ENCODE data around the gene ELL2.

Gene ELL2

DNA sequence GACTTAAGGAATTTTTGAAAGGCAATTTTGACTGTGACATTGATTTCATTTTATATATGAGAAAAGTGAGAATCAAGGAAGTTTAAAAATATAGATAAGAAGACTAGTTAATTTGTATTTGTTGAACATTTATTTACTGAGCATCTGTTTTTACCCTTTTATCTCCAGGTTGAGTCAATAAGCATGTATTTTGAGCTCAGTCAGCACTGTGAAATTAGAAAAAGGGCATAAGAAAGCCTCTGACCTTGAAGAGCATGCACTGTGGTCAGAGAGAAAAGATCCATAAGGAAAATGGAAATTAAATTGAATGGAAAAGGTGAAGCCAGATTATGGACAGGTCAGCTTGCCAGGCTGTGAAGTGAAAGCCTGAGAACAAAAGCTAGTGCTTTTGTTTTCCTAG is 44.4 kb downstream of the ELL2 start:
- TF ChIP-seq CTCF (IDR thresholded peaks at IDR 0.05) = no peak
- no peak overlapping the region for H3K4me3 ChIP-seq
- DNase-seq (ENCODE audit: low spot score) = no peak
- H3K27ac ChIP-seq = no peak overlapping the region

DNA sequence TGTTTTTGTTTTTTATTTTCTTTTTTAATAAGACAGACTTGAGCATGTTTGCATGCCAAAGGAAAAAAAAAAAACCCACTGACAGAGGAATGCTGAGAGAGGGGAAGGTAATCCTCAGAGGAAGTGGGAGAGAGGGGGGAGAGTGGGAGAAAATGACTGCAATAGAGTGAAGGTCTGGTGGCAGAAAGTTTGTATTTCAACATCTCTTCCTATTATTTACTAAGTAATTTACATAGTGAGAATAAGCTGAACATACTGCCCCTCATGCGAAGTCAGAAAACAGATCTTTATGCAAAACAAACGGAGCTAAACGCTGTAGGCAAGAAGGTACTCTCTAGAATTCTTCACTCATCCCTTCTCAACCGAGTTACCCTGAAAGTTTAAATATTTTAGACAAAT is 45.0 kb downstream of the ELL2 start:
- DNase-seq (ENCODE audit: low spot score) = no peak
- Histone ChIP-seq H3K27ac (no peak overlapping the region), H3K4me3 (no peak overlapping the region)
- TF ChIP-seq CTCF (IDR thresholded peaks at IDR 0.05) = no peak

GRCh38 chr5:95915999-95916686 is 45.5 kb downstream of the ELL2 start:
- TF ChIP-seq CTCF (IDR thresholded peaks at IDR 0.05) = no peak
- DNase-seq (ENCODE audit: low spot score) = no peak
- no peak overlapping the region for H3K4me3 ChIP-seq
- H3K27ac ChIP-seq = no peak overlapping the region

DNA sequence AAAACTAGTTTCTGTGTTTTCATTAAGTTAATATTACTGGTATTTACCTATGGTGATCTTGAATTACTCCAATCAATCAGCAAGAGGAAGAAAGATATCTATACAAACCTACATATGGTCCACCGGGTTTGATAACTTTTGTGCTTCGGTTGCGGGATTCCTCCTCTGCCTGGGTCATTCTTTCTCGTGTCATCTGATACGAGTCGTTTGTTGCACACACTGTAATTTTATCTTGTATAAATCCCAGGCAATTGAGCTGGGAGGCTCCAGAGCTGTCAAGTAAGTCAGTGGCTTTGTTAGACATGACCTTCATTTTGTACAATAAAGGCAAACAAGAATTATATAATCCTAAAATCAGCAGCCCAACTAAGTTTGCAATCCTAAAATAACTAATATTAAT is 48.0 kb downstream of the ELL2 start:
- Histone ChIP-seq H3K4me3 (no peak overlapping the region), H3K27ac (no peak overlapping the region)
- TF ChIP-seq CTCF (IDR thresholded peaks at IDR 0.05) = no peak
- DNase-seq (ENCODE audit: low spot score) = no peak

- no peak for TF ChIP-seq CTCF (IDR thresholded peaks at IDR 0.05)
- no peak overlapping the region for H3K27ac ChIP-seq
Observed at GRCh38 chr5:95912029-95912428, 49.6 kb downstream of the ELL2 start.

DNA sequence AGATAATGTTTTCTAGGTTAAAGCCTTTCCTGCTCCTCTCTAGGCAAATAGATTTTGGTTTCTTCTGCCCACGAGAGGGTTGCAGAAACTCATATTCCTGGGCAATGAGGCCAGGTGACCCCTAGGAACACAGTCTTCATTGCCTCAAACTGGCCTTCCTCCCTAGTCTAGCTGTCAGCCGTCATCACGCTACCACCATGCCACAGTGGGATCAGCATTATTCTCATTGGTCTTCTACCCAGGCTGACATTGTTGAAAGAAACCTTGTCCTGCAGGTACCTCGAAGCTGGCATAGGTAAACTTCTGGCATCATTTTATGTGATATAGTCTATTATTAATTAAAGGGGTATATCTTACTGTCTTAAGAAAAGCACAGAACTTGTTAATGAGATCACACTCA is 51.1 kb downstream of the ELL2 start:
- Histone ChIP-seq H3K27ac (no peak overlapping the region), H3K4me3 (no peak overlapping the region)
- no peak for TF ChIP-seq CTCF (IDR thresholded peaks at IDR 0.05)
- no peak for DNase-seq (ENCODE audit: low spot score)

More at GRCh38 chr5:95912029-95912428, 49.6 kb downstream of the ELL2 start:
- no peak overlapping the region for H3K4me3 ChIP-seq
- DNase-seq (ENCODE audit: low spot score) = no peak

GRCh38 chr5:95909738-95910137 is 51.9 kb downstream of the ELL2 start:
- Histone ChIP-seq H3K27ac (no peak overlapping the region), H3K4me3 (no peak overlapping the region)
- no peak for DNase-seq (ENCODE audit: low spot score)
- no peak for TF ChIP-seq CTCF (IDR thresholded peaks at IDR 0.05)

Measured in coronary artery (tissue), 2 donors.